ENCODE data around the gene COMMD3.

DNA sequence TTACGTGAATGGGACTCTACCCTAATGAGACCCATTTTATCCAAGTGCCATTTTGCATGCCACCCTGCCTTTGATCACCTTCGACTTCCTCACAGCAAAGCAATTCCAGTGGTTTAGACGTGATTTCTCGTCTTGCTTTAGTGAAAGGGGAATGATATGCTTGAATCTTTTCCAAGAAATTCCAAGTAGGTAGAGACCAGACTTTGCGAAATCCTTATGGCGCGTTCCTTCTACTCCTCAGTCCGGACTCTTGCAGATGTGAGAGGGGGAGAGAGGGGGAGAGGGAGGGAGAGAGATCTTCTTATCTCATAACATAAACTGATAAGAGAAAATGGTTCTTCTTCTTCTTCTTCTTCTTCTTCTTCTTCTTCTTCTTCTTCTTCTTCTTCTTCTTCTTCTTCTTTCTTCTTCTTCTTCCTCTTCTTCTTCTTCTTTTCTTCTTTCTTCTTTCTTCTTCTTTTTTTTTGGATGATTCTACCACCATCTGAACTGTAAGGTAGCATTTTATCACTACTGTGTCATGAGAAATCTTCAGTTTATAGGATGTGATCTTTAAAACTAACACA is 30.0 kb downstream of the COMMD3 start:
- TF ChIP-seq POLR2AphosphoS5 (IDR thresholded peaks at IDR 0.05; ENCODE audit: low read depth, low read length) = no peak
- TF ChIP-seq POLR2A (IDR thresholded peaks at IDR 0.05; ENCODE audit: low read depth, low read length) = no peak
- TF ChIP-seq TAF1 (IDR thresholded peaks at IDR 0.05; ENCODE audit: low read depth, low read length) = no peak
- TF ChIP-seq POU2F2 (IDR thresholded peaks at IDR 0.05; ENCODE audit: low read depth, low read length) = no peak

Data from GM12891 (cell line).